PC-3 (cell line): ENCODE data around the gene B3GNT2.

Experiments
- CTCF ChIP-seq: fragments of 300-600 bp; sonication (generic); conservative IDR thresholded peaks from 2 replicates; pipeline ENCODE4 v1.5.1; 2017; ENCODE audit warnings: antibody characterized with exemption, low read depth, mild to moderate bottlenecking, low read length
- EZH2 ChIP-seq: fragments of 300-600 bp; sonication (generic); IDR thresholded peaks from one replicate; pipeline ENCODE4 v1.6.1; 2017; ENCODE audit warnings: antibody characterized with exemption, mild to moderate bottlenecking, low read length; ENCODE audit not compliant: unreplicated experiment
- EZH2phosphoT487 ChIP-seq: fragments of 300-600 bp; sonication (generic); IDR thresholded peaks from 2 replicates; pipeline ENCODE4 v1.6.1; 2018; ENCODE audit warnings: mild to moderate bottlenecking, antibody characterized with exemption, low read length, borderline replicate concordance

GRCh38 chr2:62221141-62221540 lies 25.2 kb downstream of the B3GNT2 start:
- TF ChIP-seq EZH2 (no peak), CTCF (no peak), EZH2phosphoT487 (no peak)
